22Rv1 (cell line): Measurements from ENCODE around the gene WHAMM.

ENCODE experiments used
- ZFX ChIP-seq: fragments of 450-650 bp; IDR thresholded peaks from 2 replicates; pipeline ENCODE4 v1.6.1; 2017; ENCODE audit warnings: antibody characterized with exemption, borderline replicate concordance
- TF ChIP-seq, protein P1 (sequence below): fragments of 450-650 bp; IDR thresholded peaks from 2 replicates; pipeline ENCODE4 v1.5.1; 2017; ENCODE audit warnings: mild to moderate bottlenecking

DNA sequence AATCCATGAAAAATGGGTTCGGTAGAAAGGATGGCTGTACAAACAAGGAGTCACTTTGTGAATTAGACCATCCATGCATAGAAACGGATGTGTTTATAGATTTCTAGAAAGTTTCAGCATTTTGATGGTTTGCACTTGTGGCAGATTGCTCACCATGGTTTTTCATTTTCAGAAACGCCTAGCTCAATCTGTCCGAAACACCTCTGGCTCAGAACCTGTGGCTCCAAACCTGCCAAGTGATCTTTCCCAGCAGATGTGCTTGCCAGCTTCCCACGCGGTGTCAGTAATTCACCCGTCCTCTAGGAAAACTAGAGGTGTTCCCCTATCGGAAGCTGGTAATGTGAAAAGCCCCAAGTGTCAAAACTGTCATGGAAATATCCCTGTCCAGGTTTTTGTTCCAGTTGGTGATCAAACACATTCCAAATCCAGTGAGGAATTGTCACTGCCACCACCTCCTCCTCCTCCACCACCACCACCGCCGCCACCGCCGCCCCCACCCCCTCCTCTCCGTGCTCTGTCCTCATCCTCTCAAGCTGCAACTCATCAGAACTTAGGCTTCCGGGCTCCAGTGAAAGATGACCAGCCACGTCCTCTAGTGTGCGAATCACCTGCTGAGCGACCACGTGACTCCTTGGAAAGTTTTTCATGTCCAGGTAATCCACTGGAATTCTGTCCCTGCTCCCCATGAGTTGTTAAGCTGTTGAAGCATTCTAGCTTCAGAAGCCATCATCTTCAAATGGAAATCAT lies 21.2 kb downstream of the WHAMM start:
- TF ChIP-seq, protein P1, sequence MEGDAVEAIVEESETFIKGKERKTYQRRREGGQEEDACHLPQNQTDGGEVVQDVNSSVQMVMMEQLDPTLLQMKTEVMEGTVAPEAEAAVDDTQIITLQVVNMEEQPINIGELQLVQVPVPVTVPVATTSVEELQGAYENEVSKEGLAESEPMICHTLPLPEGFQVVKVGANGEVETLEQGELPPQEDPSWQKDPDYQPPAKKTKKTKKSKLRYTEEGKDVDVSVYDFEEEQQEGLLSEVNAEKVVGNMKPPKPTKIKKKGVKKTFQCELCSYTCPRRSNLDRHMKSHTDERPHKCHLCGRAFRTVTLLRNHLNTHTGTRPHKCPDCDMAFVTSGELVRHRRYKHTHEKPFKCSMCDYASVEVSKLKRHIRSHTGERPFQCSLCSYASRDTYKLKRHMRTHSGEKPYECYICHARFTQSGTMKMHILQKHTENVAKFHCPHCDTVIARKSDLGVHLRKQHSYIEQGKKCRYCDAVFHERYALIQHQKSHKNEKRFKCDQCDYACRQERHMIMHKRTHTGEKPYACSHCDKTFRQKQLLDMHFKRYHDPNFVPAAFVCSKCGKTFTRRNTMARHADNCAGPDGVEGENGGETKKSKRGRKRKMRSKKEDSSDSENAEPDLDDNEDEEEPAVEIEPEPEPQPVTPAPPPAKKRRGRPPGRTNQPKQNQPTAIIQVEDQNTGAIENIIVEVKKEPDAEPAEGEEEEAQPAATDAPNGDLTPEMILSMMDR: no peak
- no peak for TF ChIP-seq ZFX
